Muscle of back (tissue), 13 donors: ENCODE results near the gene GREB1. TPM values are rescaled to one million over a fixed set of nuclear protein-coding genes. Genes with fewer than 3 reads are reported as not detected.

Experiments
- DNase-seq, 3 donors: peaks; one replicate each; pipeline versions ENCODE4 v3.0.0 to v3.0.0-alpha.2; 2013
- long read RNA-seq, 9 donors: transcript quantifications; one replicate each; lab custom pipeline, GENCODE V29; 2026
- polyA plus RNA-seq, 10 donors: library from polyadenylated mRNA; unstranded; fragments of 120-200 nt; gene quantifications; one replicate each; pipeline ENCODE4 v1.2.1, GENCODE V29; 2013; ENCODE audit not compliant: insufficient read length in 10 of 10

GREB1 gene, protein sequence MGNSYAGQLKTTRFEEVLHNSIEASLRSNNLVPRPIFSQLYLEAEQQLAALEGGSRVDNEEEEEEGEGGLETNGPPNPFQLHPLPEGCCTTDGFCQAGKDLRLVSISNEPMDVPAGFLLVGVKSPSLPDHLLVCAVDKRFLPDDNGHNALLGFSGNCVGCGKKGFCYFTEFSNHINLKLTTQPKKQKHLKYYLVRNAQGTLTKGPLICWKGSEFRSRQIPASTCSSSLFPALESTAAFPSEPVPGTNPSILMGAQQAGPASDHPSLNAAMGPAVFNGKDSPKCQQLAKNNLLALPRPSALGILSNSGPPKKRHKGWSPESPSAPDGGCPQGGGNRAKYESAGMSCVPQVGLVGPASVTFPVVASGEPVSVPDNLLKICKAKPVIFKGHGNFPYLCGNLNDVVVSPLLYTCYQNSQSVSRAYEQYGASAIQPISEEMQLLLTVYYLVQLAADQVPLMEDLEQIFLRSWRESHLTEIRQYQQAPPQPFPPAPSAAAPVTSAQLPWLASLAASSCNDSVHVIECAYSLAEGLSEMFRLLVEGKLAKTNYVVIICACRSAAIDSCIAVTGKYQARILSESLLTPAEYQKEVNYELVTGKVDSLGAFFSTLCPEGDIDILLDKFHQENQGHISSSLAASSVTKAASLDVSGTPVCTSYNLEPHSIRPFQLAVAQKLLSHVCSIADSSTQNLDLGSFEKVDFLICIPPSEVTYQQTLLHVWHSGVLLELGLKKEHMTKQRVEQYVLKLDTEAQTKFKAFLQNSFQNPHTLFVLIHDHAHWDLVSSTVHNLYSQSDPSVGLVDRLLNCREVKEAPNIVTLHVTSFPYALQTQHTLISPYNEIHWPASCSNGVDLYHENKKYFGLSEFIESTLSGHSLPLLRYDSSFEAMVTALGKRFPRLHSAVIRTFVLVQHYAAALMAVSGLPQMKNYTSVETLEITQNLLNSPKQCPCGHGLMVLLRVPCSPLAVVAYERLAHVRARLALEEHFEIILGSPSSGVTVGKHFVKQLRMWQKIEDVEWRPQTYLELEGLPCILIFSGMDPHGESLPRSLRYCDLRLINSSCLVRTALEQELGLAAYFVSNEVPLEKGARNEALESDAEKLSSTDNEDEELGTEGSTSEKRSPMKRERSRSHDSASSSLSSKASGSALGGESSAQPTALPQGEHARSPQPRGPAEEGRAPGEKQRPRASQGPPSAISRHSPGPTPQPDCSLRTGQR (N-terminal part only)
- polyA plus RNA-seq: 10 to 100 TPM in 7 of 10 donors, 1 to 10 TPM in 3; 7.9 to 22.3 (median 10.9) TPM
- long read RNA-seq, donor 1: 0 reads
- long read RNA-seq, donor 2: 0 reads
- long read RNA-seq, donor 3: 0 reads
- long read RNA-seq, donor 4: 0 reads
- long read RNA-seq, donor 5: 0 reads
- long read RNA-seq, donor 6: 0 reads
- long read RNA-seq, donor 7: 0 reads
- long read RNA-seq, donor 8: 0 reads
- long read RNA-seq, donor 9: 0 reads

DNA sequence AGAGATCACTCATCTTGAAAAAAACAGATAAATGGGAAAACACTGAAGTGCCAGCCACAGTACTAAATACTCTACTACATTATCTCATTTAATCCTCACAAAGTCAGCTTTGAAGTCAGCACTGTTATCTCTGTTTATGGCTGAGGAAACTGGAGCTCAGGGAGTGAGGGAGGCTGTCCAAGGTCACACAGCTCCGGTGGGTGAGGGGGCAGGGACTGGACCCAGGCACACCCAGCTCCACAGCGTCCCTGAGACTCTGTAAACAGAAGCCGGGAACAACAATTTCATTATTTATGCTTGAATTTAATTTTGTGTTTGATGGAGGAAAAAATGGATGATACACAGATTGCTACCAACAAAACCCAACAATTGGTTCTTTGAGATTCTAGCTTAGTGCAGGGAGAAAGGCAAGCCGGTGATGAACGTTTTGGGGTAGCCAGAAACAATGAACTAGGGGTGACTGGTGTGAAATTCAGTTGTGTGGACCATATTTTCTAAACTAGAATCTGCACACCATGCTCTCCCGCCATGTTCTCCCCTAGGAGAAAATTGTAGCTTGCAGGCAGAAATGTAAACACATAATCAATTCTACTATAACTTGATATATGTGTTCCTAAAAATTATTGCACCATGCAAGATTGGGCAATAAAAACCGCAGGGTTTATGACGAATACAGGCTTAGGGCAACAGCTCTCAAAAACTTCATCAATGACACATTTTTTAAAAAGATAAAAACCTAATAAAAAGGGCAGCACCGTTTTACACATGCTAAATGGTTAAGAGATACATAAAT lies at the start of gene GREB1:
TSS of gene GREB1 (plus strand) at position 768 of the 793 bp plus-strand sequence. CDS start 22,570 bp downstream, outside the sequence.
- DNase-seq: no peak

GRCh38 chr2:11488809-11489208 lies 45.0 kb upstream of the GREB1 start:
- DNase-seq: no peak

- no peak for DNase-seq
These were observed 43.7 kb upstream of the GREB1 start for GRCh38 chr2:11490194-11490593.

DNA sequence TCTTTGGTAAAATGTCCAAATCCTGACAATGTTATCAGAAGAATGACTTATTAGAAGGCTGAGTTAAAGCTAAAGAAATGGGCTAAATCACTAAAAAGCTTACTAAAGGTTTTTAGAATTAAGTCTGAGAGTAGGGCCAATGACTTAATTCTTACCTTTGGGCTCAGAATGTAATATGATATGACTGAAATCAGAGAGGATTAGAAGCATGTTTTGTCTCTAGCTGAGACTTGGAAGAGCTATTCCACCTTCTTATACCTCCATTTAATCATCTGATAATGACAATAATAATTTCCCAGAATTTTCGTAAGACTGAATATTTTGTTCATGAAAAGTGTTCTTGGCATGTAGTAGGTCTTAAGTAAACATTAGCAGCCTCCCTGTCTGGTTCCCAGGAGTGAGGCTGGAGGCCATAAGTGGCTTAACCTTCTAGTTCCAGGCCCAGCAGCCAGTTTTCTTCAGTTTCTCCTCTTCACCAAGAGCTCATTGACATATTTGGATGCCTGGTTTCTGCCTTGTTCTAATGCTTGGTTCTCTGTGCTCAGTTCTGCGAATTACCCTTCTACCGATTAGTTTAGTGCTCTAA lies 42.4 kb upstream of the GREB1 start:
- DNase-seq: no peak

DNA sequence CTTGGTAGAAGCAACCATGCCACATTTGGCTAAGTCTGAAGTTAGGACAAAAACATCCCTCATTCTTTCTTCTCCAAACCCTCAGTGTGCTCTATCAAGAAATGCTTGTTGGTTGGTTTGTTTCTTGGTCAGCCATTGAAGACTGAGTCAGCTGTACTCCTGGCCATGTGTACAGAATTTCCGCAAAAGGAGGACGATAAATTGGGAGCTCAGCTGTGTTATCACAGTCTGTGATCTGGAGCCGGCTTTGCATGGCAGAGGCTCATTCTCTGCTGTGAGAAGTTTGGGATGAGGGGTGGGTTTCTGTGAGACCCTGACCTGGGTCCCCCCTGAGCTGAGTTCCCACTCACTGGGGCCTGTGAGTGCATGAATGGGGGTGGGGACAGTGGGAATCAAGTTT lies 41.6 kb upstream of the GREB1 start:
- DNase-seq: no peak

GRCh38 chr2:11492720-11493119 lies 41.1 kb upstream of the GREB1 start:
- DNase-seq: no peak

- no peak for DNase-seq
These were observed 40.6 kb upstream of the GREB1 start for GRCh38 chr2:11493282-11493681.

GRCh38 chr2:11494310-11494709 lies 39.5 kb upstream of the GREB1 start:
- no peak for DNase-seq

GRCh38 chr2:11495844-11496681 lies 37.8 kb upstream of the GREB1 start:
- no peak for DNase-seq

DNA sequence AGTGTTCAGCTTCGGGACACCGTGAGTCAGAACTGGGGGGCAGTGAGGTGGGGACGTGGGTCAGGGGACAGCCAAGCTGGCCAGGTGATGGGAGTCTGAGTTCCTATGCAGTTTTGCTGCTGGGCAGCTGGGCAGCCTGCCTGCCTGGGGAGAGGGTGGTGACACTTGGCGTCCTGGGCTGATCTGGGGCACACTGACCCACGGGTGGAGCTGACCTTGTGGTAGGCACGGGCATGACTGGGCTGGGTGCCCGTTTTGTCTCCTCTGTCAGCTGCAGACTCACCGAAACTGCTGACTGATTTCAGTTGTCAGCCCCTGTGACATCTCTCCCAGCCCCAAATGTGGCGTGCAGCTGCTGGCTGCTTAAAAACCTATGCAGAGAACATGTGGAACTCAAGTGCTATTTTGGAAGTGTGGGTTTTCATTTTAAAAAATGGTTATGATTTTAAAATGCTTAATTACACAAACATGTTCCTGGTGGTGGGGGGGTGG lies 35.3 kb upstream of the GREB1 start:
- peak; percentile 54 to 71 (median 62) for DNase-seq

GRCh38 chr2:11499081-11499743 lies 34.6 kb upstream of the GREB1 start:
- DNase-seq: no peak

DNA sequence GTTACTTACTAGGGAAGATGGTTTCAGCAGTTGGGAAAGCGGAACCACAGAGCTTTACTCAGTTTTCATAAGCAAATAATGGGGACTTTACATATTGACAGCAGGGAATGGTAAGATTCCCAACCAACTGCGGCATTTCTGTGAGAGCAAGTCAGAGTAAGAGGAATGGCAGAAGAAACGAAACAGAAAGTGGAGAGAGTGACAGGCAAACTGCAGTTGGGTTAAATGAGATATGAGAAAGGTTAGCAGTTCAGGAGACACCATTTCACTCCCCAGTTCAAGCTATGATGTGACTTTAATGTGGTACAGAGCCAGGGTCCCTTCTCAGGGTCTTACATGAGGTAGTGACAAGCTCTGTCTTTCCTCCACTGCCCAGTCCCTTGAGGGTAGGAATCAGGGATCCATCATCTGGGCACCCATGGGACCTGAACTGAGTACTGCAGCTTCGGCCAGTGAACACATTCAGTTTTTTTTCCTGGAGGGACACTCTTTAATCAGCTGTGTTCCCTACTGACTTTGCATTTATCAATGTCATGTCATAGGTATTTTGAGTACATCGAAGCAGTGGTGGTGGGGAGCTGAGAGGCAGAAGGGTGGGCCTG lies 33.0 kb upstream of the GREB1 start:
- DNase-seq: no peak

- DNase-seq: no peak
These were observed 31.0 kb upstream of the GREB1 start for GRCh38 chr2:11502740-11503292.

DNA sequence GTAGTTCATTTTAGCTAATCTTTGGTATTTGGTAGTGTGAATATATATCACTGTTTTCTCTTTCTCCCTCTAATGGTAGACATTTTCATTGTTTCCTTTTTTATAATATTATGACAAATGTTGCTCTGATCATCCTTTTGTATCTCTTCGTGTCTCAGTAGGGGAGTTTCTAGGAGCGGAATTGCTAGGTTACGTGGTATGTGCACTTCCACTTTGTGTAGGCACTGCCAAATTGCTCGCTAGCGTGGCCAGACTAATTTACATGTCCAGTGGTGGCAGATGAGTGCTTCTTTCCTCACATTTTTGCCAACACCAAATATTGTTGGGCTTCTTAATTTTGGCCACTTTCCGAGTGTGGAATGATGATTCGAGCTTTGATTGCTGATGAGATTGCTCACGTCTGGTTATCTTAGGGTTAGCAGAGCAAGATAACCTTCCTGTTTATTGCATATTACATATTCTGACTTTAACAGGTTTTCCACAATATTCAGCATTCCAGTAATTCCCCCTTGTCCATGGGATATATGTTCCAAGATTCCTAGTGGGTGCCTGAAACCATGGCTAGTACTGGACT lies 30.4 kb upstream of the GREB1 start:
- DNase-seq: no peak

DNA sequence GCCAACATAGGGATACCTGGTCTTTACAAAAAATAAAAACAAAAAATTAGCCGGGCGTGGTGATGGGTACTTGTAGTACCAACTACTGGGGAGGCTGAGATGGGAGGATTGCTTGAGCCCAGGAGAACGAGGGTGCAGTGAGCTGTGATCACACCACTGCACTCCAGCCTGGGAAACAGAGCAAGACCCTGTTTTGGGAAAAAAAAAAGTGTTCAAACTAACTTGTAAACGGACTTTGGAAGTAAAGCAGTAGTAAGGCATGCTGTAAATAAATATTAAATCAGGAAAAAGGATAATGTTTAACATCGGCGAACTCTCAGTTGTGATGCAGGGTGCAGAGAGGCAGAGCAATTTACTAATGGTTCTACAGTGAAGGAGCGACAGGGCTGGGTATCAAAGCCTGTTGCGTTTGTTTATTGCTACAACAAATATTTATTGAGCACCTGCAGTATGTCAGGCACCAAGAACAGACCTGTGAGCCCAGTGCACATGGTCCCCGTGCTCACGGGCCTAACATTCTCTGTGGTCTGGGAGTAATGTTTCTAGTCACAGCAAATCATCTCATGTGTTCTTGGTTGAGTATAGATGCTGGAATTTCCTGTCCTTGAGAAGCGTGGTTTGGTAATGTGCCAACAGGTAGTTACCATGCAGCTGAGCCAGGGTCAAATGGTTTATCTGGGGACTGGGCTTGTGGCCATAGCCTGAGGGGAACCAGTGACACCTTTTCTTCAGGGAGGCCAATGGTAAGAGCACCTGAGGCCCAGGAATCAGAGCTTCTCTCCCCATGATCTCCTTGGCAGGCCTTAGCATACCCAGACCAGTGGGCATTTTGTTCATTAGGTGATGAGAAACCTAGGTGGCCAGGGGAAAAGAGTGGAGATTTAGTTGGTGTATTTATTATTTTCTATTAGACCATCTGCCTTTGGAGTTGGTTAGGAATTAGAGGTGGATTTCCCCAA lies 27.9 kb upstream of the GREB1 start:
- no peak for DNase-seq

DNA sequence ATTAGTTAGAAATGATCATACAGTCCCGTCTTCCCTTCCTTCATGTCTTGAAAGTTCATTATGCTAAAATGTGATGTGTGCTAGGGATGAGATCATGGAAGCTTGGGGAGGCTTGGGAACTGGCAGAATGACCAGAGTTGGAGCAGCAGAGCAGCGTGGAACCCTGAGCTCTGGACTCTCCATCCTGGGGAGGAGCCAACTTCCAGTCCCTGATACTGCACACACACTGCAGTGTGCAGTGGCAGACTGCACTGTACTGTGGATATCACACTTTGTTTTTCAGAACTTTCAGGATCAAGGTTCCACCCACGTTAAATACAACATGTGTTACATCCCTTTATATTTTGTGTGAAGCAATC lies 27.3 kb upstream of the GREB1 start:
- peak in 2 of 3 donors; percentile 32 to 56 for DNase-seq
